Measurements from ENCODE around the gene GALNT14.
A peak's percentile ranks its signal among the peaks of the same experiment; 100 is the strongest.

Gene GALNT14

GRCh38 chr2:31008561-31009114 lies 129.6 kb downstream of the GALNT14 start (continued):
- TF ChIP-seq REST (tag by site-specific recombination; IDR thresholded peaks at IDR 0.05) (no peak), ZNF354C (tag by site-specific recombination; IDR thresholded peaks at IDR 0.05; ENCODE audit: borderline replicate concordance, low read depth) (no peak), YY1 (tag by site-specific recombination; IDR thresholded peaks at IDR 0.05) (peak; percentile 38; the same call in 1 of the 2 replicates), WT1 (tag by site-specific recombination; IDR thresholded peaks at IDR 0.05) (peak; percentile 99), PRDM4 (tag by site-specific recombination; IDR thresholded peaks at IDR 0.05) (peak; percentile 83), ZNF639 (tag by site-specific recombination; IDR thresholded peaks at IDR 0.05) (peak; percentile 73; the same call in 1 of the 2 replicates), ZNF777 (tag by site-specific recombination; IDR thresholded peaks at IDR 0.05; ENCODE audit: borderline replicate concordance) (no peak), ZNF433 (tag by site-specific recombination; IDR thresholded peaks at IDR 0.05; ENCODE audit: low read depth) (no peak), ZNF37A (tag by site-specific recombination; IDR thresholded peaks at IDR 0.05) (no peak), ZNF518A (tag by site-specific recombination; conservative IDR thresholded peaks at IDR 0.05; ENCODE audit: low read depth) (no peak), KLF7 (tag by site-specific recombination; IDR thresholded peaks at IDR 0.05; ENCODE audit: borderline replicate concordance) (peak; percentile 44; the same call in 1 of the 2 replicates), ZNF488 (tag by site-specific recombination; IDR thresholded peaks at IDR 0.05) (peak; percentile 93), ZNF155 (tag by site-specific recombination; IDR thresholded peaks at IDR 0.05) (no peak), ZNF416 (tag by site-specific recombination; IDR thresholded peaks at IDR 0.05) (no peak), ZNF324 (tag by site-specific recombination; IDR thresholded peaks at IDR 0.05) (0 out of 2 replicates have a peak, but pooled peaks have one; percentile 70), GLI4 (tag by site-specific recombination; IDR thresholded peaks at IDR 0.05) (no peak), ZNF530 (tag by site-specific recombination; IDR thresholded peaks at IDR 0.05; ENCODE audit: low read depth) (no peak), ZNF223 (tag by site-specific recombination; IDR thresholded peaks at IDR 0.05) (no peak), ZNF398 (tag by site-specific recombination; IDR thresholded peaks at IDR 0.05) (no peak), REPIN1 (tag by site-specific recombination; IDR thresholded peaks at IDR 0.05; ENCODE audit: low read depth) (no peak), ZNF510 (tag by site-specific recombination; IDR thresholded peaks at IDR 0.05; ENCODE audit: insufficient replicate concordance) (no peak), ZNF121 (tag by site-specific recombination; IDR thresholded peaks at IDR 0.05) (no peak; the same call in 1 of the 2 replicates), ZNF658 (tag by site-specific recombination; IDR thresholded peaks at IDR 0.05) (no peak), TRIM28 (IDR thresholded peaks at IDR 0.05; ENCODE audit: borderline replicate concordance, low read length) (peak; percentile 82; the same call in 1 of the 2 replicates), KLF10 (tag by site-specific recombination; IDR thresholded peaks at IDR 0.05) (peak; percentile 53; the same call in 1 of the 2 replicates)
